Subcutaneous adipose tissue (tissue), 4 donors: ENCODE results near the gene PRSS22. TPM values are rescaled to one million over a fixed set of nuclear protein-coding genes. Genes with fewer than 3 reads are reported as not detected.

Experiments used
- CTCF ChIP-seq: fragments of 450-650 bp; IDR thresholded peaks from one replicate; pipeline ENCODE4 v1.5.1; 2016; ENCODE audit warnings: low read depth, mild to moderate bottlenecking, control low read depth, antibody characterized with exemption, moderate library complexity
- total RNA-seq, 4 donors: library from RNA; depleted of rRNA; stranded (reverse); fragments of >200 nt; gene quantifications; one replicate each; pipeline ENCODE4 v1.1.0, GENCODE V29; 2016

Gene PRSS22
- total RNA-seq, 4 donors from 2014 or later, result 1.5 TPM; not detected in 3

GRCh38 chr16:2819939-2820835 lies 37.8 kb downstream of the PRSS22 start:
- no peak for TF ChIP-seq CTCF

- TF ChIP-seq CTCF, result no peak
These were observed 38.6 kb downstream of the PRSS22 start for GRCh38 chr16:2819179-2819938.

GRCh38 chr16:2818272-2818876 lies 39.6 kb downstream of the PRSS22 start:
- TF ChIP-seq CTCF, result no peak

- no peak for TF ChIP-seq CTCF
These were observed 40.4 kb downstream of the PRSS22 start for GRCh38 chr16:2817340-2818271.

- TF ChIP-seq CTCF, result no peak
These were observed 41.1 kb downstream of the PRSS22 start, which contains the start of gene PRSS21 for GRCh38 chr16:2816751-2817339. Gene PRSS21 (plus strand): TSS chr16:2817237. CDS start chr16:2817269, 32 bp downstream.

- TF ChIP-seq CTCF, result no peak
These were observed 42.6 kb downstream of the PRSS22 start for GRCh38 chr16:2815299-2815771.
